Mucosa of stomach (tissue), 1 donor: ENCODE results near the gene CRYGN.

Experiments
- H3K27me3 ChIP-seq: one replicate; pipeline ENCODE4 v1.7.0; 2013; ENCODE audit warnings: mild to moderate bottlenecking, low read length; ENCODE audit not compliant: control insufficient read depth, insufficient read depth
- H3K36me3 ChIP-seq: one replicate; pipeline ENCODE4 v1.7.0; 2013; ENCODE audit warnings: low read length; ENCODE audit not compliant: control insufficient read depth, insufficient read depth
- H3K4me1 ChIP-seq: one replicate; pipeline ENCODE4 v1.7.0; 2013; ENCODE audit warnings: mild to moderate bottlenecking, low read length; ENCODE audit not compliant: control insufficient read depth, insufficient read depth
- H3K4me3 ChIP-seq: one replicate; pipeline ENCODE4 v1.7.0; 2013; ENCODE audit warnings: low read length
- H3K9ac ChIP-seq: one replicate; pipeline ENCODE4 v1.7.0; 2013; ENCODE audit warnings: mild to moderate bottlenecking, low read length, moderate library complexity
- H3K9me3 ChIP-seq: one replicate; pipeline ENCODE4 v1.7.0; 2013; ENCODE audit warnings: mild to moderate bottlenecking, low read length, moderate library complexity; ENCODE audit not compliant: control insufficient read depth
- donor health status: Pancreatic carcinoma.

CRYGN gene

DNA sequence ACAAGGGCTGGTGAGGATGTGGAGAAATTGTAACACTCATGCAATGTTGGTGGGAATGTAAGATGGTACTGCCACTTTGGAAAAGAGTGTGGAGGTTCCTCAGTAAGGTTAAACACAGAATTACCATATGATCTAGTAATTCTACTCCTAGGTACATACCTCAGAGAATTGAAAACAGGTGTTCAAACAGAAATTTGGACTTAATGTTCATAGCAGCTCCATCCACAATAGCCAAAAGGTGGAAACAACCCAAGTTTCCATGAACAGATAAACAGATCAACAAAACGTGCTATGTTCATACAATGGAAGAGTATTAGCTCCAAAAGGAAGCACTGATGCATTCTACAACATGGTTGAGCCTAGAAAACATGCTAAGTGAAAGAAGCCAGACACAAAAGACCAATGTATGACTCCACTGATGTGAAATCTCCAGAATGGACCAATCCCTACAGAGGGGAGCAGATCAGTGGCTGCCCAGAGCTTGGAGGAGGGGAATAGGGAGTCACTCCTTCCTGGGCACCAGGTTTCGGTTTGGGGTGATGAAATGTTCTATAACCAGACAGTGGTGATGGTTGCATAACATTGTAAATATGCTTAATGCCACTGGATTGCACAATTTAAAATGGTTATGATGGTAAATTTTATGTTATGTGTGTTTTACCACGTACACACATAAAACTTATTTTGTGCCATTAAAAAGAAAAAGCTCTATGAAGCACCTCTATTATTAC, 24.4 kb downstream of the CRYGN start:
- Histone ChIP-seq H3K4me3 (no peak overlapping the region), H3K4me1 (no peaks in the 10 kb centered on the region), H3K36me3 (no peaks in the 10 kb centered on the region), H3K9ac (no peak overlapping the region), H3K9me3 (no peaks in the 10 kb centered on the region), H3K27me3 (peaks cover 18% of the 10 kb centered on the region)

- Histone ChIP-seq H3K4me3 (no peak overlapping the region), H3K9me3 (no peaks in the 10 kb centered on the region), H3K27me3 (peaks cover 41% of the 10 kb centered on the region), H3K36me3 (no peaks in the 10 kb centered on the region), H3K9ac (no peak overlapping the region), H3K4me1 (no peaks in the 10 kb centered on the region)
Observed at GRCh38 chr7:151413241-151413640, 26.7 kb downstream of the CRYGN start.

GRCh38 chr7:151412318-151412717, 27.6 kb downstream of the CRYGN start:
- H3K9me3 ChIP-seq = no peaks in the 10 kb centered on the region
- H3K27me3 ChIP-seq = peaks cover 41% of the 10 kb centered on the region

GRCh38 chr7:151411551-151411950, 28.4 kb downstream of the CRYGN start:
- H3K9ac ChIP-seq = no peak overlapping the region
- H3K36me3 ChIP-seq = no peaks in the 10 kb centered on the region
- no peaks in the 10 kb centered on the region for H3K9me3 ChIP-seq
- peaks cover 41% of the 10 kb centered on the region for H3K27me3 ChIP-seq
- H3K4me1 ChIP-seq = no peaks in the 10 kb centered on the region
- no peak overlapping the region for H3K4me3 ChIP-seq

More at GRCh38 chr7:151412318-151412717, 27.6 kb downstream of the CRYGN start:
- Histone ChIP-seq H3K9ac (no peak overlapping the region), H3K36me3 (no peaks in the 10 kb centered on the region), H3K4me1 (no peaks in the 10 kb centered on the region), H3K4me3 (no peak overlapping the region)

DNA sequence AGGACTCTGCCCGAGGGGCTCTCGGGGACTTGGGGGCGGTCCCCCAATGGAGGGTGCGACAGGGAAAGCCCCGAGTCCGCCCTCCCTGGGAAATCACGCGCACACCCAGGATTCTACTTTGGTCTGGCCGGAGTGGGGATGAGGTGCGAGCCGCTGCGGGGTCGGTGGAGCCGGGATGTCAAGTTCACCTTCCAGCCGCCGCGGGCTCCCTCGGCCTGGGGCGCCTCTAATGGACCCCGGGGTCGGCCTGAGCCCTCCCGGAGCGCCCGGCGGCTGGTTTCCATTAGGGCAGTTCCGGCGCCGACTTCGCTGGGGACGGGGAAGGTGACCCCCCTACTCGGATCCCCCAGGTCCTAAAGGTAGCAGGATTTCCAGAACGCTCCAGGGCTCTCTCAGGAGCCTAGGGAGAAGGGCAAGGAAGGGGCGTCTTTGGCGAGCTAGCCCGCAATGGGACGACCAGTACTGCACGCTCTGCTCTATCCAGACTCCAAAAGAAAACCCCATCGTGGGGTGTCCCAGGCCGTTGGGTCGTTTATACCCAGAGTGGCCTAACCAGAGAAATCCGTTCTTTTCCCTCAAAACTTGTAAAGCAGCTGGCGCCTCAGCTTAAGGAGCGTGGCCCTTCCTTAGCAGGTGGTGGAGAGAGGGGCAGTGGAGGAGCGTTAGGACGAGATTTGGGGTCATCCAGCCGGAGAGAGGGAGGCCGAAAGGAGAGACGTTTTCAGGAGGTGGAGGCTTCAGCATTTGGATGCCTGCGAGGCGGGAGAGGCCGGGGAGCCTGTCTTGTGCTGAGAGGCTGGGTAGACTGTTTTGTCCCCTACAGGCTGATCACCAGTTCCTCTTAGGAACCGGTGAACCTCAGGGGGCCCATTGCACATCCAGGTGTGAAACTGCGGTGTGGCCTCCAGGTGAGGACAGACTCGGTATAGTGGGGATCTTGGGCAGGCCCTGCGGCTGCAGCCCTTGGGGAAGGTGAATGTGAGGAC, 29.2 kb downstream of the CRYGN start:
- Histone ChIP-seq H3K36me3 (no peaks in the 10 kb centered on the region), H3K9me3 (no peaks in the 10 kb centered on the region), H3K4me3 (no peak overlapping the region), H3K27me3 (peaks cover 41% of the 10 kb centered on the region), H3K9ac (peak overlapping the region; percentile 28), H3K4me1 (no peaks in the 10 kb centered on the region)

DNA sequence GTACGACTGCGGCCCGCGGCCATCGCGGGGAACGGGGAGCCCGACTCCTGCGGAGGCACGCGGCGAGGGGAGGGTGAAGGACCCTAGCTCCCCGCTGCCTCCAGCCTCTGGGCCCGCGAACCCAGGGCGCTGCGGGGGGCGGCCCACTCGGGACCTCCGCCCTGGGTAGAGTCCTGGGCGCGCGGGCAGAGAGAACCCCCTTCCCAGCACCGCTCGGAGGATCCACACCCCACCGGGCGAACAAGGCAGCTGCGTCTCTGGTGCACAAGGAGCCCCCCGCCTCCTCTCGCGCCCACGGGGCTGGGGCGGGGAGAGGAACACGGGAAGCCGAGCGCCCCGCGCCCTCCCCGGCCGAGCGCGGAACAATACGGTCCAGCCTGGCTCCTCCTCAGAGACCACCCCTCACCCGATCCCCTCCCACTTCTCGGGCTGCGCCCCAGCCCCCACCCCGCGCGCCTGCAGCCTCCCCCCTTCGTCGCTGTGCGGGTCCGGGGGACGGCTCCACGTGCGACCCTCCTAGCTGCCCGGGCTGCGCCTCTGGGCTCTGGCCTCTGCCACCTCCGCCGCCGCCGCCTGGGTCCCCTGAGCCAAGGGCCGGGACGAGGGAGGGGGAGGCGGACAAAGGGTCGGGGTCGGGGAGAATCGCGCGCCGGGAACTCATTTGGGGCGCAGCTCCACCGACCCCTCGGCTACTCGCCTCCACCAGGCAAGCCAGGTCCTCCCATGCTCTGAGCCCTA, 30.1 kb downstream of the CRYGN start, which contains the start of gene WDR86:
WDR86 (minus strand) TSS at position 372 of the 738 bp plus-strand sequence. CDS start 449 bp downstream, outside the sequence.
- no peak within 1 kb of the TSS for H3K4me3 ChIP-seq
- H3K27me3 ChIP-seq = peaks cover 41% of the 10 kb centered on the region
- no peaks in the 10 kb centered on the region for H3K36me3 ChIP-seq
- no peaks in the 10 kb centered on the region for H3K4me1 ChIP-seq
- no peaks in the 10 kb centered on the region for H3K9me3 ChIP-seq
- peak within 1 kb of the TSS; percentile 28 for H3K9ac ChIP-seq

DNA sequence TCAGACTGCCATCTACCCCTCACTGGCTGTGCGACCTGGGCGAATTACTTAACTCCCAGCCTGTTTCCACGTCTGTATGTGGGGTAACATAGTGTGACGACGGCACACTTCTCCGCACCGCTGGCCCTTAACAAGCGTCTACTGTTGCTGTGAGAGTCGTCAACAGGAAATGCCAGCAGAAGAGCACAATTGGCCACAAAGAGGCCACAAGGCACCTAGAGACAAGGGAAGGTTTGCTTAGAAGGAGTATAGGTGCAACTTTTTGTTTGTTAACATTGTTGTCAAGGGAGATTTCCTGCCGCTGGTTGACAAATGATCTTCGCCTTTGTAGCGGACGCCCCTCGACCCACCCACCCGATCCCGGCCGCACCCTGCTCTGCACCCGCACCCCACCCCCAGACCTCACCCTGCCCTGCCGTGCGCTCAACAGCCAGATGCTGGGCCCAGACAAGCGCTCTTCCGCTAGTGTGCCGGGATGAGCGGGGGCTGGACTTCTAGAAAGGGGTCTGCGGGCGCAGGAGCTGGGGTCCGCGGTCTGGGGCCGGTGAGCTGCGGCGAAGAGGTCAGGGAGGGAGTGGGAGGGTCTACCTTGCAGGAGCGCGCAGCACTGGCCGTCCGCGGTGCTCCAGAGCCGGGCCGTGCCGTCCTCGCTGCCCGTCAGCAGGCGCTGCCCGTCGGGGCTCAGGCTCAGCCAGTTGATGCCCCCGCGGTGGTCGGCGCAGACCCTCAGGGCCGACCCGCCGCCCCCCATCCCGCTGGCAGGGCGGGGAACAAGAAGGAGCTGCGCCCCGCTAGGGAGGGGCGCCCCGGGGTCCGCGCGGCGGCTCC, 30.9 kb downstream of the CRYGN start:
- H3K4me1 ChIP-seq = no peaks in the 10 kb centered on the region
- no peaks in the 10 kb centered on the region for H3K36me3 ChIP-seq
- peaks cover 41% of the 10 kb centered on the region for H3K27me3 ChIP-seq
- no peak overlapping the region for H3K4me3 ChIP-seq
- peak overlapping the region; percentile 28 for H3K9ac ChIP-seq
- H3K9me3 ChIP-seq = no peaks in the 10 kb centered on the region

GRCh38 chr7:151408498-151408838, 31.5 kb downstream of the CRYGN start:
- H3K9ac ChIP-seq = peak overlapping the region; percentile 0
- no peaks in the 10 kb centered on the region for H3K9me3 ChIP-seq
- H3K4me3 ChIP-seq = no peak overlapping the region
- H3K4me1 ChIP-seq = no peaks in the 10 kb centered on the region
- H3K27me3 ChIP-seq = peaks cover 41% of the 10 kb centered on the region
- no peaks in the 10 kb centered on the region for H3K36me3 ChIP-seq

GRCh38 chr7:151406886-151407583, 32.9 kb downstream of the CRYGN start:
- no peaks in the 10 kb centered on the region for H3K36me3 ChIP-seq
- H3K4me3 ChIP-seq = no peak overlapping the region
- H3K4me1 ChIP-seq = no peaks in the 10 kb centered on the region
- no peaks in the 10 kb centered on the region for H3K9me3 ChIP-seq
- peaks cover 38% of the 10 kb centered on the region for H3K27me3 ChIP-seq
- H3K9ac ChIP-seq = no peak overlapping the region

DNA sequence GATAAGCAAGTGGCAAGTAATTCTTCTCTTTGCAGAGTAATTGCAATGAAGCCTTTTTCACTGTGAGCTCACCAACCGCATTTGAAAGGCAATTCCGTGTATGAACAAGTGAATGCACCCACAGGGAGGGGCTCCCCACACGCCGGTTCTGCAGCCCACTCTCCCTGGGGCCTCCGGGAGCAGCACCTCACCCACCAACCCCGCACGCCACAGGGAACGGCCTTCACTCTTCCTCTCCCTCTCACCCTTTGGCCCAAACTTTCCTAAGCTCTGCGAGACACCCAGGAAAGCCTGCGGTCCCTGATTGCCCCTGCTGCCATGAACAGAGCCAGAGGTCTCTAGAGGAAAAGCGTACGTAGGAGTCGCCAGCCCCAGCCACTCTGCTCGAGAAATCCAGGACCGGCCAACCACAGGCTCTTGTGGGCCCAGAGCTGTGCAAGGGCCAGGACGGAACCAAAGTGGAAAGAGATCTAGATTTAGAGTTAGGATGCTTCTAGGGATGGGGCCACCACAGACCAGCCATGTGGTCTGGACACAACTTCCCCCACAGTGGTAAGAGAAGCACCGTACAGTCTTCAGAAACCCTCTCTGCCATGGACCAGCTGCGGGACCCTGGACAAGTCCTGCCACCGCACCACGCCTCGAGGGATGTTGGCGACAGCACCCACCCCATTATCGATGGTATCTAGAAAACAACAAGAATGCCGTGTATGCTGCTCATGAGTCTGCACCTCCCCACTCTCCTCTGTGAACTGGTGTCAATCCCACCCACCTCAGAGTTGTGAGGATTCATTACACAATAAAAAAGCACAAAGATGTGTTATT, 33.7 kb downstream of the CRYGN start:
- H3K4me3 ChIP-seq = no peak overlapping the region
- H3K9me3 ChIP-seq = no peaks in the 10 kb centered on the region
- H3K36me3 ChIP-seq = no peaks in the 10 kb centered on the region
- H3K4me1 ChIP-seq = no peaks in the 10 kb centered on the region
- H3K27me3 ChIP-seq = peaks cover 30% of the 10 kb centered on the region
- no peak overlapping the region for H3K9ac ChIP-seq
